ENCODE data around the gene IDI1. TPM values are rescaled to one million over a fixed set of nuclear protein-coding genes. Genes with fewer than 3 reads are reported as not detected.

The IDI1 gene
- total RNA-seq, 1 experiment from 2014 or later, result 47.2 TPM

GRCh38 chr10:1058017-1058416 lies 9.1 kb upstream of the IDI1 start:
- Mint-ChIP-seq H3K4me1 (peaks cover 32% of the 10 kb centered on the region), H3K4me3 (peak overlapping the region; percentile 96), H3K27me3 (ENCODE audit: low read depth) (no peaks in the 10 kb centered on the region), H3K27ac (peak overlapping the region; percentile 22; the same call in 1 of the 2 replicates), H3K9me3 (no peaks in the 10 kb centered on the region), H3K36me3 (peaks cover 12% of the 10 kb centered on the region)
- ChIA-PET POLR2A (interaction anchor here (1.0 kb wide), 1 partner anchor 9 kb away, joined by 5 read pairs; the partner anchor contains the start of gene IDI1), CTCF (no interaction called here)
- no peak for ATAC-seq
- no peak for DNase-seq (ENCODE audit: low spot score)
- TF ChIP-seq NR1H2 (CRISPR knock-in tag; IDR thresholded peaks at IDR 0.05) (no peak), USF2 (CRISPR knock-in tag; IDR thresholded peaks at IDR 0.05) (no peak), CREB1 (CRISPR knock-in tag; IDR thresholded peaks at IDR 0.05) (no peak)

- ChIA-PET CTCF (no interaction called here), POLR2A (interaction anchor here (1.0 kb wide), 1 partner anchor 8 kb away, joined by 5 read pairs; the partner anchor contains the start of gene IDI1)
- Mint-ChIP-seq H3K4me3 (peak overlapping the region; percentile 96), H3K27me3 (ENCODE audit: low read depth) (no peaks in the 10 kb centered on the region), H3K36me3 (peaks cover 20% of the 10 kb centered on the region), H3K27ac (peak overlapping the region; percentile 79; the same call in 1 of the 2 replicates), H3K9me3 (no peaks in the 10 kb centered on the region), H3K4me1 (peaks cover 32% of the 10 kb centered on the region)
- TF ChIP-seq IRF2 (CRISPR knock-in tag; IDR thresholded peaks at IDR 0.05; ENCODE audit: borderline replicate concordance, low read depth), result no peak
- TF ChIP-seq ZNF219 (CRISPR knock-in tag; IDR thresholded peaks at IDR 0.05; ENCODE audit: borderline replicate concordance), result no peak
- TF ChIP-seq RORB (CRISPR knock-in tag; IDR thresholded peaks at IDR 0.05), result no peak
- no peak for TF ChIP-seq ZNF232 (CRISPR knock-in tag; IDR thresholded peaks at IDR 0.05)
- no peak for TF ChIP-seq SOX15 (CRISPR knock-in tag; IDR thresholded peaks at IDR 0.05)
- no peak for TF ChIP-seq PRDM15 (CRISPR knock-in tag; IDR thresholded peaks at IDR 0.05)
- TF ChIP-seq ZNF138 (CRISPR knock-in tag; conservative IDR thresholded peaks at IDR 0.05), result no peak
- TF ChIP-seq TP53 (CRISPR knock-in tag; IDR thresholded peaks at IDR 0.05), result no peak
- TF ChIP-seq FOXK1 (CRISPR knock-in tag; IDR thresholded peaks at IDR 0.05), result no peak
- no peak for TF ChIP-seq ZNF281 (CRISPR knock-in tag; IDR thresholded peaks at IDR 0.05)
- no peak for TF ChIP-seq MYBL2 (CRISPR knock-in tag; IDR thresholded peaks at IDR 0.05)
- TF ChIP-seq NFYB (CRISPR knock-in tag; conservative IDR thresholded peaks at IDR 0.05; ENCODE audit: low read depth), result no peak
- no peak for TF ChIP-seq FOXP1 (CRISPR knock-in tag; IDR thresholded peaks at IDR 0.05; ENCODE audit: borderline replicate concordance)
- TF ChIP-seq ETV6 (CRISPR knock-in tag; IDR thresholded peaks at IDR 0.05), result no peak
- no peak for TF ChIP-seq PREB (CRISPR knock-in tag; IDR thresholded peaks at IDR 0.05; ENCODE audit: borderline replicate concordance)
- no peak for TF ChIP-seq GRHL2 (CRISPR knock-in tag; IDR thresholded peaks at IDR 0.05; ENCODE audit: insufficient replicate concordance, severe bottlenecking)
- no peak for TF ChIP-seq ZMAT4 (CRISPR knock-in tag; IDR thresholded peaks at IDR 0.05)
- peak; percentile 26 for ATAC-seq
- DNase-seq (ENCODE audit: low spot score), result no peak
Measured at GRCh38 chr10:1057106-1057657, 8.3 kb upstream of the IDI1 start.
